DMS 273 (cell line): ENCODE results near the gene AFG1L.
"Not testable (repeated sequence)": the region's sequence is repeated elsewhere in the genome, so short reads cannot be mapped to it uniquely, and the experiment has no call there.

Experiments
- DNase-seq: peaks from one replicate; lab custom pipeline; 2025; ENCODE audit not compliant: unreplicated experiment; lab: John Stamatoyannopoulos, UW

AFG1L gene

DNA sequence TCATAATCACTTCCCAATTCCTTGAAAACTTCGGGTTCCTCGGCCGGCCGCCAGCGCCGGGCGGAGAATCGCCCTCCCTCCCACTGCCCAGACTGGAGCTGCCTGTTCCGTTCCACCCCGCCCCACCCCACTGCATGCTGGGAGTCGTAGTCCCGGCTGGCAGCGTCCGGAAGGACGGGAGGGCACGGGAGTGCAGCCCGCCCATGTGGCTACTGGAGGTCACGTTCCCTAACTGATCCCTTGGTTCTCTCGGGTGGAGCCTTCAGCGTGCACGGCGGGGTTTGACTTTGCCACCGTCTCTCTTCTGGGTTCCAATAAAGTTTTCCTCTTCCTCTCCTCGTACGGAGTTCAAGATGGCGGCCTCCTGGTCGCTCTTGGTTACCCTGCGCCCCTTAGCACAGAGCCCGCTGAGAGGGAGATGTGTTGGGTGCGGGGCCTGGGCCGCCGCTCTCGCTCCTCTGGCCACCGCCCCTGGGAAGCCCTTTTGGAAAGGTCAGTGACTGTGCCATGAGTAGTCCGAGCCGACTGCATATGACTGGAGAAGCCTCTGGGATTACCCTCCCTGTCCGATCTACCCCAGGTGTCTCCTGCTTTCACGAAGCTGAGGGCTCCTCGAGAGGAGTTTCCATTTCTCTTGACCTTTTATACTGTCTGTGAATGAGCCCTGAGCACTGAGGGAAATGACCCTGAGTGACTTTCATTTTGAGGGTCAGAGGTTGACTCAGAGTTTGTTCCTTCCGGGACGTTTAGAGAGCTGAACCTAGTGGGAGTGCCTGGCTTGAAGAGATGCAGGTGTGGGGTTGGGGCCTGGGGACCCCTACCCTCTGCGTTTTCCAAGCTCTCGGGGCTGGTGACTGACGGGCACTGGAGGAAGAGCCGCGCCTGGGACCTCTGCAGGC lies at the start of gene AFG1L:
Gene AFG1L, plus strand, starts transcription at position 328 of the 899 bp plus-strand sequence. Its CDS starts 26 bp downstream, at position 354.
- peak; percentile 95 for DNase-seq

DNA sequence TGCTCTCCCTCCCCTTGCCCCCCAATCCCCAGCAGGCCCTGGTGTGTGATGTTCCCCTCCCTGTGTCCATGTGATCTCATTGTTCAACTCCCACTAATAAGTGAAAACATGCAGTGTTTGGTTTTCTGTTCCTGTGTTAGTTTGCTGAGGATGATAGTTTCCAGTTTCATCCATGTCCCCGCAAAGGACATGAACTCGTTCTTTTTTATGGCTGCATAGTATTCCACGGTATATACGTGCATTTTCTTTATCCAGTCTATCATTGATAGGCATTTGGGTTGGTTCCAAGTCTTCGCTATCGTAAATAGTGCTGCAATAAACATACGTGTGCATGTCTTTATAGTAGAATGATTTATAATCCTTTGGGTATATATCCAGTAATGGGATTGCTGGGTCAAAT lies 49.8 kb upstream of the AFG1L start:
- not testable (repeated sequence) for DNase-seq

GRCh38 chr6:108247965-108248536 lies 46.8 kb upstream of the AFG1L start:
- no peak for DNase-seq

DNA sequence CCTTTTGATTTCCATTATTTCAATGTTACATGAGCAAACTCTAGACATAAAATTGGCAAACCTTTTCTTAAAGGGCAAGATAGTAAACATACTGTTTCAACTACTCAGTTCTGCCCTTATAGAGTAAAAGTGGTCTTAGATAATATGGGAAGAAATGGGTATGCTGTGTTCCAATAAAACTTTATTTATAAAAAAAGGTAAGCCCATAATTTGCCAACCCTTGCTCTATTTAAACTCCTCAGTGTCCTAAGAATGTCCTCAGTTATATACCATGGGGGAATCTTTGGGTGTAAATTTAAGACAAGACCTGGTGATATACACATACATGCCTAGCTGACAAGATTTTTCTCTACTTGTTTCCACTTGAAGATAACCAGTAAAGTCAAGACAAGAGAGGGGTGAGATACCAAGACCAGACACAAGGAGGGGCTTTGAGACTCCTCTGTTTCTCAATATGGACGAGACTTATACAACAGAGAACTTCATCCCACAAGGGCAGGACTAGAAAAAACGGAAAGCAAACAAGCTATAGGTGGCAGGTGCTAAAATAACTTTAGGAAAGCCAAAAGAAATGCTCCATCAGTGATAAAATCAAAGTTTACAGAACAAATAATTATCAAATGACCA lies 44.5 kb upstream of the AFG1L start:
- DNase-seq: peak; percentile 18

GRCh38 chr6:108251252-108251651 lies 43.6 kb upstream of the AFG1L start:
- no peak for DNase-seq

DNA sequence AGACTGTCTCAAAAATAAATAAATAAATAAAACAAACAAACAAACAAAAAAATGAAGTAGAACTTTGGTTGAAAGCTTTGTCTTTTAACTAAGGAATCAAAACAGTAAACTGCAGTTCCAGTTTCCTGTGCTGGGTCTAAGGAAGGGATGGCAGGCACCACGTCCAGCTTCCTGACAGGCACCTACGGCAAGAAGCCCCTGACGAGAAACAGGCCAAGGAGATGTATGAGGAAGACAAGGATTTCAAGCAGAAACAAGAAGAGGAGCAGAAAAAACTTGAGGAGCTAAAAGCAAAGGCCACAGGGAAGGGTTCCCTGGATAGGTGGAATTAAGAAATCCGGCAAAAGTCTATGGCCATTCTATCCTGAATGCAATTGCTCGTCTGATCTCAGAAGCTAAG lies 42.8 kb upstream of the AFG1L start:
- no peak for DNase-seq

DNA sequence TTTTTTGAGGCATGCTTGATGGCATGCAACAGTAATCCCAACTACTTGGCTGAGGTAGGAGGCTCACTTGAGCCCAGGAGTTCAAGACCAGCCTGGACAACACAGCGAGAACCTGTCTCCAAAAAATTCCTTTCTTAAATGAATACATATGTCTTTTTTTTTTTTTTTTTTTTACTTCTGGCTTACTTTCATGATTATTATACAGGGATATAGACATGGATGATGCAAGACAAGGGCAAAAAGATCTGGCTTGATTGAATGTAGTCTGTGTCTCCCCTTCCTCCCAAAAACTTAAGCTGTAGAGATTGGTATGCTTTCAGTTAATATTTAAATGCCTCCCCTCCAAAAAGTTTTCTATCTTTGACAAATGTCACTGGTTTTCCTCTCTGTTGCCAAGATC lies 41.6 kb upstream of the AFG1L start:
- DNase-seq: no peak

- DNase-seq: no peak
These were observed 40.1 kb upstream of the AFG1L start for GRCh38 chr6:108254433-108255410.

- DNase-seq: peak; percentile 69
These were observed 34.6 kb upstream of the AFG1L start for GRCh38 chr6:108260126-108260808.

GRCh38 chr6:108260809-108261569 lies 33.9 kb upstream of the AFG1L start, which contains the start of gene SNX3:
SNX3 (minus strand) TSS chr6:108261040; CDS start chr6:108260921, 119 bp downstream.
- DNase-seq: peak; percentile 98

DNA sequence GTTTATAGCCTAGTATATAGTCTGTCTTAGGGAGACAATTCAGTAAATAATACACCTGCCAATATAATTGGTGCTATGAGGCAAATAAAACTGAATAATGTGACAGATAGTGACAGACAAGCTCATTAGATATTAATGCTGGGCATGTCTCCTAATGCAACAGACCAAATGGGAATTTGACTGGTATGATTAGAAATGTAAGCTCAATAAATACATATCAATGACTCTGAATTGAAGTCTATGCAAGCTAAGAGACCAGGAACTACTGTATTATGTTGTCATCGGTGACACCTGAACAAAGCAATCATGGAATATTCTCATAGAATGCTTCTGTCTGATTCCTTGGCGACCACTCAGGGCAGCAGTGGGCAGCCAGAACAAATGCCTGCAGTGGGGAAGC lies 31.5 kb upstream of the AFG1L start:
- DNase-seq: no peak

DNA sequence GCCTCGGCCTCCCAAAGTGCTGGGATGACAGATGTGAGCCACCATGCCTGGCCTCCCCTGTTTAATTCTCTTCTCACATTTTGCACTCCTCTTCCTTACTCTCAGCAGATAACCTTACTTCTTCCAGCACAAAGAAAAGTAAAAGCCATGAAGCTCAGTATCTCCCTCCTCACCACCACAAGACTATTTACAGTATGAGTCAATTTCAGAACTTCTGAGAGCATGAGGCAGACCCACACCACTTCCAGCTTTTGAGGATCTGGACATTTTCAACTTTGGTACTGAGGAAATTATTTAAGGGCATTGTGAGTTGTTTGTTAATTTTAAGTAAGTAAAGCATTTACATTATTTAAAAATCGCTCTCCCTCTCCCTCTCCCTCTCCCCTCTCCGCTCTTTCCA lies 26.0 kb upstream of the AFG1L start:
- no peak for DNase-seq

GRCh38 chr6:108269955-108270354 lies 24.9 kb upstream of the AFG1L start:
- not testable (repeated sequence) for DNase-seq

DNA sequence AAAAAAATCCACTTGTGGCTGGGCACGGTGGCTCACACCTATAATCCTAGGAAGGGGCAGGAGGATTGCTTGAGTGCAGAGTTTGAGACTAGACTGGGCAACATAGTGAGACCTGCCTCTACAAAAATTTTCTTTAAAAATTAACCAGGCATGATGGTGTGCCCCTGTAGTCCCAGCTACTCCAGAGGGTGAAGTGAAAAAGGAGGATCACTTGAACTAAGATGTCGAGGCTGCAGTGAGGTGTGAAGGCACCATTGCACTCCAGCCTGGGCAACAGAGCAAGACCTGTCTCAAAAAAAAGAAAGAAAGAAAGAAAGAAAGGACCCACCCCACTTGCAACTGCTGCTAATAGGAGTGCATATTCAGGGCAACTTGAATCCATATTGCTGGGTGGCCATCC lies 20.3 kb upstream of the AFG1L start:
- DNase-seq: no peak

DNA sequence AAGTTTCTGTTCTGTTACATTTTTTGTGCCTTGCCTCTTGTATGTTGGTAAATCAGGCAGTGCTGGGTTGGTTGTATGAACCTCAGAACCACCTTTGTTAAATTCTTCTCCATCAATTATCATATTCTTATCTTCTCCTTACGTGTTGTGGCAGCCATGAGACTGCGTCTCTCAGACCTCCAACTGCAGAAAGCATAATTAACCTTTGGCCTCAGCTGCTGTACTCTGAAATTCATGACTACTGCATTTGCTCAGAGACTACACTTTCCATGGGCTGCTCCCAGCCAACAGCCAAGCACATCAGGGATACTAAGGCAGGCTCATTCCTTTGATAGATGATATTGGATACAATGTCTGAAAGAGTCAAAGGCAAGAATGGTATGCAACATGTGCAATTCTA lies 18.9 kb upstream of the AFG1L start:
- DNase-seq: no peak

- DNase-seq: no peak
These were observed 17.6 kb upstream of the AFG1L start for GRCh38 chr6:108277295-108277694.

DNA sequence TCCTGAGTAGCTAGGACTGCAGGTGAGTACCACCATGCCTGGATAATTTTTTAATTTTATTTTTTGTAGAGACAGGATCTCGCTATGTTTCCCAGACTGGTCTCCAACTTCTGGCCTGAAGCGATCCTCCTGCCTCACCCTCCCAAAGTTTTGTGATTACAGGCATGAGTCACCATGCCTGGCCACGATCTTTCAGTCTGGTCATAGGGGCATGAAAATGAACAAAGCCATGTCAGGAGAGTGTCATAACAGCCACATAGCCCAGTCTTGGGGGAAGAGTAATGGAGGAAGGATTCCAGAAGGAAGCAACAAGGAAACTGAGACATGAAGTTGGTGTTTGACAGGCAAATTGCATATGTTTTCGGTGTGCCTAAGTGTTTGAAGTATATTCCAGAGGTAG lies 17.0 kb upstream of the AFG1L start:
- DNase-seq: no peak

DNA sequence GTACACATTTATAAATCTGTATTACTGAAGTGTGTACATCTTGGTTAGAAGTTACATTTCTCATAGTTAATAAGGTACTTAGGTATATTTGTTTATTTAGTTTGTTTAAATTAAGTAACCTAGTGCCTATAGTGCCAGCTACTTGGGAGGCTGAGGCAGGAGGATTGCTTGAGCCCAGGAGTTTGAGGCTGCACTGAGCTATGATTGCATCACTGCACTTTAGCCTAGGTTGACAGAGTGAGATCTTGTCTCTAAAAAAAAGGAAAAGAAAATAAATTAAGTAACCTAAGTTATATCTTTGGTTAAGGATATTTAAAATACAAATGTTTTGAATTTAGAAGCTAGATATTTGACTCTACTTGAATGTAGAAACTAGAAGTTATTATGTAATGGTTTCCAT lies 9.5 kb upstream of the AFG1L start:
- DNase-seq: no peak

DNA sequence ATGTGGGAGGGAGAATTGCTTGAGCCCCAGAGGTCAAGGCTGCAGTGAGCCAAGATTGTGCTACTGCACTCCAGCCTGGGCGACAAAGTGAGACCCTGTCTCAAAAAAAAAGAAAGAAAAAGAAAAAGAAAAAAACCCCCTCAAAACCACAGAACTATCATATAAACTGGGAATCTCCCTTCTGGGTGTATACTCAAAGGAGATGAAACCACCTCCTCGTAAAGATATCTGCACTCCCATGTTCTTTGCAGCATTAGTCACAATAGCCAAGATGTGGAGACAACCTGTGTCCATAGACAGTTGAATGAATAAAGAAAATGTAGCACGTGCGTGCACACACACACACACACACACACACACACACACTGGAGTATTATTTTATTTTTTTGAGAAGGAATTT lies 8.5 kb upstream of the AFG1L start:
- DNase-seq: no peak
